GM23338 (cell line): ENCODE data around the gene FZD7. TPM values are rescaled to one million over a fixed set of nuclear protein-coding genes. Genes with fewer than 3 reads are reported as not detected.

ENCODE experiments used
- ATAC-seq: fragments of 200-7000 bp; cut with Tn5 transposase; 3 replicates; pipeline ENCODE4 v1.9.1; 2020
- DNase-seq: peaks from one replicate; pipeline ENCODE4 v3.0.0-alpha.2; 2015; ENCODE audit warnings: low spot score
- H2AFZ ChIP-seq: fragments of 200-600 bp; sonication (generic); 2 replicates; pipeline ENCODE4 v1.8.0; 2016; ENCODE audit warnings: antibody characterized with exemption, mild to moderate bottlenecking, moderate library complexity
- H3F3A ChIP-seq: fragments of 200-600 bp; sonication (generic); replicated peaks from 2 replicates; pipeline ENCODE4 v1.8.0; 2017; ENCODE audit warnings: antibody characterized with exemption, mixed run types, low read depth
- H3K27ac ChIP-seq: fragments of 200-600 bp; sonication (generic); 2 replicates; pipeline ENCODE4 v1.6.1; 2016; ENCODE audit warnings: low read depth
- H3K27me3 ChIP-seq: fragments of 200-600 bp; sonication (generic); 2 replicates; pipeline ENCODE4 v1.8.0; 2016; ENCODE audit warnings: mild to moderate bottlenecking, mixed run types, moderate library complexity; ENCODE audit not compliant: insufficient read depth
- H3K36me3 ChIP-seq: fragments of 200-600 bp; sonication (generic); 2 replicates; pipeline ENCODE4 v1.8.0; 2016; ENCODE audit warnings: mild to moderate bottlenecking; ENCODE audit not compliant: insufficient read depth
- H3K4me1 ChIP-seq: fragments of 200-600 bp; sonication (generic); 2 replicates; pipeline ENCODE4 v1.8.0; 2016; ENCODE audit warnings: mild to moderate bottlenecking, moderate library complexity; ENCODE audit not compliant: insufficient read depth
- H3K4me2 ChIP-seq: fragments of 200-600 bp; sonication (generic); 2 replicates; pipeline ENCODE4 v1.7.1; 2017; ENCODE audit warnings: mixed run types
- H3K4me3 ChIP-seq: fragments of 200-600 bp; sonication (generic); 2 replicates; pipeline ENCODE4 v1.6.1; 2016; ENCODE audit warnings: mixed run types
- H3K79me2 ChIP-seq: fragments of 200-600 bp; sonication (generic); replicated peaks from 2 replicates; pipeline ENCODE4 v1.8.0; 2017; ENCODE audit warnings: mild to moderate bottlenecking; ENCODE audit not compliant: insufficient read depth
- H3K9me2 ChIP-seq: fragments of 200-600 bp; sonication (generic); 2 replicates; pipeline ENCODE4 v1.8.0; 2017; ENCODE audit not compliant: insufficient read depth
- H4K20me1 ChIP-seq: fragments of 200-600 bp; sonication (generic); replicated peaks from 2 replicates; pipeline ENCODE4 v1.8.0; 2017; ENCODE audit warnings: mild to moderate bottlenecking; ENCODE audit not compliant: insufficient read depth
- H3K27ac Mint-ChIP-seq: 2 replicates; pipeline ENCODE4 v1.8.0; 2020; ENCODE audit warnings: inconsistent platforms, mild to moderate bottlenecking, moderate library complexity, mixed read lengths
- H3K27me3 Mint-ChIP-seq: 3 replicates; pipeline ENCODE4 v1.8.0; 2022; ENCODE audit warnings: low read depth, mild to moderate bottlenecking, moderate library complexity, mixed read lengths, inconsistent platforms; ENCODE audit not compliant: insufficient read depth, poor library complexity
- H3K36me3 Mint-ChIP-seq: 3 replicates; pipeline ENCODE4 v1.8.0; 2021; ENCODE audit warnings: low read depth, mild to moderate bottlenecking, inconsistent platforms, moderate library complexity, mixed read lengths
- H3K4me1 Mint-ChIP-seq: 3 replicates; pipeline ENCODE4 v1.8.0; 2020; ENCODE audit warnings: mild to moderate bottlenecking, inconsistent platforms, mixed read lengths
- H3K4me3 Mint-ChIP-seq: 3 replicates; pipeline ENCODE4 v1.8.0; 2021; ENCODE audit warnings: moderate library complexity, mild to moderate bottlenecking, inconsistent platforms, mixed read lengths
- H3K9me3 Mint-ChIP-seq: 3 replicates; pipeline ENCODE4 v1.8.0; 2020; ENCODE audit warnings: moderate library complexity, mild to moderate bottlenecking, inconsistent platforms, mixed read lengths
- JUNB ChIP-seq: IDR thresholded peaks from one replicate; pipeline ENCODE4 v1.6.1; 2016; ENCODE audit warnings: antibody characterized with exemption; ENCODE audit not compliant: unreplicated experiment
- ZNF114 ChIP-seq: fragments of 250-450 bp; sonication (Bioruptor Pico); IDR thresholded peaks from 2 replicates; pipeline ENCODE4 v1.5.0; 2020; ENCODE audit warnings: mild to moderate bottlenecking, moderate library complexity
- ZNF331 ChIP-seq: fragments of 250-450 bp; sonication (Bioruptor Pico); IDR thresholded peaks from 2 replicates; pipeline ENCODE4 v1.5.0; 2020; ENCODE audit warnings: low read depth, mild to moderate bottlenecking, moderate library complexity
- ZNF462 ChIP-seq: fragments of 250-450 bp; sonication (Bioruptor Pico); IDR thresholded peaks from 2 replicates; pipeline ENCODE4 v1.5.0; 2020; ENCODE audit warnings: mild to moderate bottlenecking, moderate library complexity
- polyA plus RNA-seq: library from polyadenylated mRNA; unstranded; fragments of >200 nt; fragmentation: Nextera tagmentation; extraction: Ambion mirVana; gene quantifications from 2 replicates; pipeline ENCODE4 v1.2.1, GENCODE V29; 2016
- total RNA-seq: library from RNA; depleted of rRNA; stranded (reverse); fragments of >200 nt; shearing (Covaris generic); gene quantifications from 2 replicates; pipeline ENCODE4 v1.2.3, GENCODE V29; 2014
- TF ChIP-seq, protein P1 (sequence below), 2 experiments: fragments of 200-600 bp in 1 of 2; sonication (generic) in 1 of 2; conservative IDR thresholded peaks; 2 replicates each; pipeline versions ENCODE4 v1.5.1 to v1.6.1; 2016 to 2017; ENCODE audit warnings: antibody characterized with exemption in 2 of 2, low read depth in 2 of 2, mild to moderate bottlenecking in 2 of 2, moderate library complexity in 1 of 2

Gene FZD7
- total and polyA plus RNA-seq, 2 experiments from 2014 or later, result 164 to 435 TPM

- TF ChIP-seq ZNF462 (CRISPR knock-in tag) (no peak), ZNF114 (CRISPR knock-in tag) (no peak), ZNF331 (no peak), JUNB (no peak)
Observed at GRCh38 chr2:202023904-202024266, 9.8 kb upstream of the FZD7 start (continued).

DNA sequence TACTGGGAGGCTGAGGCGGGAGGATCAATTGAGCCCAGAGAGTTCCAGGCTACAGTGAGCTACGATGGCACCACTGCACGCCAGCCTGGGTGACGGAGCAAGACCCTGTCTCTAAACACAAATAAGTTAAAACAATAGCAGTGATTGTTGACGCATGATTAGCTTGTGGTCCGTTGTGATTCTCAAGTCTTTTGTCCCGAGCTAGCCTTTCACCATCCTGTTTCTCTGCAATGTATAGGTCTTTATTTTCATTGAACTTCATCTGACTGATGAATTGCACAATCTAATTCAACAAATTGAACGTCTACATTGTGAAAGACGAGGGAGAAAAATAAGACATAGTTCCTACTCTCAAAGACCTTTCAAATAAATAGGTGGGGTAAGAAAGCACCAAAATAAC lies 8.8 kb upstream of the FZD7 start:
- no peak overlapping the region; the same call in 2 of the 3 replicates for H3K4me3 Mint-ChIP-seq
- Histone ChIP-seq H4K20me1 (no peaks in the 10 kb centered on the region), H3K4me1 (peaks cover 47% of the 10 kb centered on the region), H3K9me2 (no peaks in the 10 kb centered on the region), H3K79me2 (0 out of 2 replicates have a peak, but pooled peaks cover 4% of the 10 kb centered on the region), H3K27me3 (peaks cover 40% of the 10 kb centered on the region), H2AFZ (no peak overlapping the region), H3K4me2 (peak overlapping the region; percentile 61), H3K4me3 (peak overlapping the region; percentile 27; the same call in 1 of the 2 replicates), H3F3A (peaks cover 17% of the 10 kb centered on the region), H3K36me3 (no peaks in the 10 kb centered on the region), H3K27ac (no peak overlapping the region)
- ATAC-seq, result no peak
- H3K4me1 Mint-ChIP-seq, result peaks cover 53% of the 10 kb centered on the region
- H3K9me3 Mint-ChIP-seq, result no peaks in the 10 kb centered on the region
- no peaks in the 10 kb centered on the region; the same call in 2 of the 3 replicates for H3K36me3 Mint-ChIP-seq
- H3K27me3 Mint-ChIP-seq, result peaks cover 24% of the 10 kb centered on the region
- no peak overlapping the region for H3K27ac Mint-ChIP-seq
- no peak for DNase-seq
- TF ChIP-seq, protein P1, sequence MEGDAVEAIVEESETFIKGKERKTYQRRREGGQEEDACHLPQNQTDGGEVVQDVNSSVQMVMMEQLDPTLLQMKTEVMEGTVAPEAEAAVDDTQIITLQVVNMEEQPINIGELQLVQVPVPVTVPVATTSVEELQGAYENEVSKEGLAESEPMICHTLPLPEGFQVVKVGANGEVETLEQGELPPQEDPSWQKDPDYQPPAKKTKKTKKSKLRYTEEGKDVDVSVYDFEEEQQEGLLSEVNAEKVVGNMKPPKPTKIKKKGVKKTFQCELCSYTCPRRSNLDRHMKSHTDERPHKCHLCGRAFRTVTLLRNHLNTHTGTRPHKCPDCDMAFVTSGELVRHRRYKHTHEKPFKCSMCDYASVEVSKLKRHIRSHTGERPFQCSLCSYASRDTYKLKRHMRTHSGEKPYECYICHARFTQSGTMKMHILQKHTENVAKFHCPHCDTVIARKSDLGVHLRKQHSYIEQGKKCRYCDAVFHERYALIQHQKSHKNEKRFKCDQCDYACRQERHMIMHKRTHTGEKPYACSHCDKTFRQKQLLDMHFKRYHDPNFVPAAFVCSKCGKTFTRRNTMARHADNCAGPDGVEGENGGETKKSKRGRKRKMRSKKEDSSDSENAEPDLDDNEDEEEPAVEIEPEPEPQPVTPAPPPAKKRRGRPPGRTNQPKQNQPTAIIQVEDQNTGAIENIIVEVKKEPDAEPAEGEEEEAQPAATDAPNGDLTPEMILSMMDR (conservative IDR thresholded peaks at IDR 0.05; ENCODE audit: low read depth in 2 of 2), result no peak
- TF ChIP-seq ZNF462 (CRISPR knock-in tag) (no peak), ZNF331 (no peak)
